Measurements from ENCODE around the gene PPP1R36. TPM values are rescaled to one million over a fixed set of nuclear protein-coding genes. Genes with fewer than 3 reads are reported as not detected.

PPP1R36 gene
- total RNA-seq, 1 experiment from 2014 or later, result 0.50 TPM

DNA sequence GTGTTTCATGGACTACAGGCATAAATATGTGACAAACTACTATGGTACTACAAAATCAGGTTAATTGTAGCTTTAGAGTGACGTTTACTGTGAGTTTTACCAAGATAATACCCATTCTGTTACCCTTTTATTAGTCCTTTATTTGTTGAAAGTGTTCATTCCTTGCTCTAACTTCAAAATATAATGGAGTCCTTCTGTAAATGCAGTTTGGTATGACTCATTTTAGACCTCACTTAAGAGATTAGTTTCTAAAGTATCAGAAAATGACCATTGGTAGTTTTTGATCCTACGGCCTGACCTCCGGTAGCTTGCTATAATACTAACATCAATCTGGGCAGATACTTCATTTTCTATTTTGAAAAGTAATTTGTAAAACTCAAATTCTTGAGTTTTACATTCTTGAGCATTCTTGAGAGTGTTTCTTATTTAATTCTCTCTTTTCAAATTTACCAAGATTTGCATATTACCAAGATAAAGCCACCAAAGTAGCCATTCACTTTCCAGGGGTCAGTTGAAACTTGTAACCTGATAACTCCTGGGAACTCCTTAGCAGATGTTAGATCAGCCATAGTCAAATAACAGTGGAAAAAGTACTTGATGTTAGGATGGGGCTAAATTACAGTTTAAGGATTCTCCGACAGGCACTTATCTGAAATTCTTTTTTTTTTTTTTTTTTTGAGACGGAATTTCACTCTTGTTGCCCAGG lies 5.0 kb upstream of the PPP1R36 start:
- H3K4me1 ChIP-seq (ENCODE audit: insufficient read depth, low read length), result no peaks in the 10 kb centered on the region
- no CpG with 5 or more reads among the region's 5 CpGs for WGBS (ENCODE audit: extremely low coverage, insufficient read length, low lambda C conversion rate)
- H3K9ac ChIP-seq (ENCODE audit: extremely low read depth, insufficient read length, low read length), result no peak overlapping the region
- H3K79me1 ChIP-seq (ENCODE audit: insufficient read depth, low read depth, low read length, poor library complexity, severe bottlenecking), result no peaks in the 10 kb centered on the region
- Mint-ChIP-seq H3K27ac (peak overlapping the region; percentile 40 to 94 (median 93); a peak in 6 of 7 replicates), H3K4me3 (peak overlapping the region; percentile 19 to 20; a peak in 4 of 5 replicates), H3K4me1 (peaks cover 37% of the 10 kb centered on the region in 2 experiments), H3K36me3 (ENCODE audit: insufficient read depth in 1 of 3, low read depth in 3 of 3) (peaks cover 21 to 26% (median 21%) of the 10 kb centered on the region in 3 experiments; a peak in 6 of 7 replicates), H3K9me3 (peaks cover 24 to 26% of the 10 kb centered on the region in 2 experiments), H3K27me3 (ENCODE audit: low read depth) (peaks cover 6% of the 10 kb centered on the region)
- H2BK15ac ChIP-seq (ENCODE audit: low read depth, low read length), result no peak overlapping the region
- no peaks in the 10 kb centered on the region for H3K79me2 ChIP-seq (ENCODE audit: insufficient read depth, low read length)
- H4K20me1 ChIP-seq (ENCODE audit: control insufficient read depth, insufficient read depth, insufficient read length), result no peaks in the 10 kb centered on the region
- DNase-seq, result no peak
- H2BK12ac ChIP-seq (ENCODE audit: insufficient read length, low read depth, low read length), result no peak overlapping the region
- no peak overlapping the region for H2BK5ac ChIP-seq (ENCODE audit: insufficient read length, low read length)
- H2AK5ac ChIP-seq (ENCODE audit: insufficient read length, low read length), result no peak overlapping the region
- H4K5ac ChIP-seq (ENCODE audit: insufficient read length, low read depth, low read length), result no peak overlapping the region
- H2AFZ ChIP-seq (ENCODE audit: low read length), result no peak overlapping the region
- peak overlapping the region; percentile 36 for H3K4me2 ChIP-seq (ENCODE audit: insufficient read depth, insufficient read length, low read length)
- H2BK20ac ChIP-seq (ENCODE audit: low read depth, low read length, poor library complexity, severe bottlenecking), result no peak overlapping the region
- peaks cover 6% of the 10 kb centered on the region for H3K23me2 ChIP-seq (ENCODE audit: insufficient read length, low read depth, low read length, poor library complexity, severe bottlenecking)
- H3T11ph ChIP-seq (ENCODE audit: low read length), result no peak overlapping the region
- no peak overlapping the region for H3K56ac ChIP-seq (ENCODE audit: insufficient read length, low read depth, low read length)
- no peak overlapping the region for H3K27ac ChIP-seq (ENCODE audit: insufficient read length, low read depth, low read length)
- no peak overlapping the region for H4K91ac ChIP-seq (ENCODE audit: insufficient read length, low read depth, low read length)
- no peak overlapping the region for H2BK120ac ChIP-seq (ENCODE audit: low read depth, low read length, poor library complexity, severe bottlenecking)
- no peaks in the 10 kb centered on the region for H3K27me3 ChIP-seq (ENCODE audit: insufficient read depth, low read length)
- no peak overlapping the region for H3K4ac ChIP-seq (ENCODE audit: low read depth, low read length)
- TF ChIP-seq, protein P1, sequence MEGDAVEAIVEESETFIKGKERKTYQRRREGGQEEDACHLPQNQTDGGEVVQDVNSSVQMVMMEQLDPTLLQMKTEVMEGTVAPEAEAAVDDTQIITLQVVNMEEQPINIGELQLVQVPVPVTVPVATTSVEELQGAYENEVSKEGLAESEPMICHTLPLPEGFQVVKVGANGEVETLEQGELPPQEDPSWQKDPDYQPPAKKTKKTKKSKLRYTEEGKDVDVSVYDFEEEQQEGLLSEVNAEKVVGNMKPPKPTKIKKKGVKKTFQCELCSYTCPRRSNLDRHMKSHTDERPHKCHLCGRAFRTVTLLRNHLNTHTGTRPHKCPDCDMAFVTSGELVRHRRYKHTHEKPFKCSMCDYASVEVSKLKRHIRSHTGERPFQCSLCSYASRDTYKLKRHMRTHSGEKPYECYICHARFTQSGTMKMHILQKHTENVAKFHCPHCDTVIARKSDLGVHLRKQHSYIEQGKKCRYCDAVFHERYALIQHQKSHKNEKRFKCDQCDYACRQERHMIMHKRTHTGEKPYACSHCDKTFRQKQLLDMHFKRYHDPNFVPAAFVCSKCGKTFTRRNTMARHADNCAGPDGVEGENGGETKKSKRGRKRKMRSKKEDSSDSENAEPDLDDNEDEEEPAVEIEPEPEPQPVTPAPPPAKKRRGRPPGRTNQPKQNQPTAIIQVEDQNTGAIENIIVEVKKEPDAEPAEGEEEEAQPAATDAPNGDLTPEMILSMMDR (conservative IDR thresholded peaks at IDR 0.05), result no peak
- H3K18ac ChIP-seq (ENCODE audit: insufficient read length, low read depth, low read length), result no peak overlapping the region
- no peak overlapping the region for H4K8ac ChIP-seq (replicated peaks; ENCODE audit: insufficient read length, low read depth, low read length)
- no peak overlapping the region for H3K23ac ChIP-seq (ENCODE audit: insufficient read length, low read depth, low read length)
- no peak overlapping the region for H3K14ac ChIP-seq (ENCODE audit: insufficient read depth, low read length)
- no peaks in the 10 kb centered on the region for H3K9me3 ChIP-seq (ENCODE audit: control insufficient read depth, low read depth, low read length)

All from H9 (cell line).